Ecto neural progenitor cell (in vitro differentiated cells): ENCODE measurements around the gene CDKAL1.
"Not testable (repeated sequence)": the region's sequence is repeated elsewhere in the genome, so short reads cannot be mapped to it uniquely, and the experiment has no call there.

Experiments used
- DNase-seq: peaks from one replicate; pipeline ENCODE4 v3.0.0-alpha.2; 2018; ENCODE audit warnings: low spot score

CDKAL1 gene

DNA sequence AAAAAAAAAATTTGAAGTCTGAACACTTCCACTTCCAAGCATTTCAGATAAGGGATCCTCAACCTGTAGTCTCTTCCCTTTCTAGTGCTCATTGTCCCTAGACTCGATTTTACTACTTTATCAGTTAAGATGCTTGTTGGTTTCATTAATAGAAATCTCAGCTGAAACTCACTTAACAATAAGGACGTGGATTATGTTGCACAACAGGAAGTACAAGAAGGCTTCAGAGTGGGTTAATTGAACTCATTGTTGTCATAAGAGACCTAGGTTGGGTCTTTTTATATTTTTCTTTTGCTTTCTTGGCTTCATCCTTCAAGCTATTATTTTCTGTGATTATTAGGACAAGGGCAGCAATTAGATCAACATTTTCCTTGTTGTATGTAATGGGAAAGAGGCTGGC lies 175.2 kb downstream of the CDKAL1 start:
- DNase-seq: no peak

GRCh38 chr6:20710341-20710740 lies 176.1 kb downstream of the CDKAL1 start:
- DNase-seq: no peak

GRCh38 chr6:20711518-20711917 lies 177.3 kb downstream of the CDKAL1 start:
- DNase-seq: no peak

GRCh38 chr6:20712011-20712410 lies 177.8 kb downstream of the CDKAL1 start:
- DNase-seq: no peak

DNA sequence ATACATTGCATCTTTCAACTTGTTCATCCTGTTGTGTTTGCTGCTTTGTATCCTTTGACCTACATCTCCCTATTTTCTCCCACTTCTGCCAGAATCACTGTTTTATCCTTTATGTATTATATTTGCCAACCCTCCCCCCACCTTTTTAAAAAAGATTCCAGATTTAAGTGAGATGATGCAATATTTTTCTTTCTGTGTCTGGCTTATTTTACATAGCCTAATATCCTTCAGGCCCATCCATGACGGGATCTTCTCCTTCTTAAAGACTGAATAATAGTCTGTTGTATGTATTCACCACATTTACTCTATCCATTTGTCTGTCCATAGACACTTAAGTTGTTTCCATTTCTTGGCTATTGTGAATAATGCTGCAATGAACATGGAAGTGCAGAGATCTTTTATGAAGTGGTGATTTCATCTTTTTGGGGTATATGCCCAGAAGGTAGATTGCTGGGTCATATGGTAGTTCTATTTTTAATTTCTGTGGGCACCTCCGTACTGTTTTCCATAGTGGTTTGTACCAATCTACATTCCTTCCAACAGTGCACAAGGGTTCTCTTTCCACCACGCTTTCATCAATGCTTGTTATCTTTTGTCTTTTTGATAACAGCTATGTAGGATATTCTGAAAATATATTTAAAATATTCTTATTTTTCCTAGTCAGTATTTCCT lies 181.0 kb downstream of the CDKAL1 start:
- no peak for DNase-seq

GRCh38 chr6:20716865-20717264 lies 182.6 kb downstream of the CDKAL1 start:
- no peak for DNase-seq

GRCh38 chr6:20717743-20718142 lies 183.5 kb downstream of the CDKAL1 start:
- DNase-seq: no peak

DNA sequence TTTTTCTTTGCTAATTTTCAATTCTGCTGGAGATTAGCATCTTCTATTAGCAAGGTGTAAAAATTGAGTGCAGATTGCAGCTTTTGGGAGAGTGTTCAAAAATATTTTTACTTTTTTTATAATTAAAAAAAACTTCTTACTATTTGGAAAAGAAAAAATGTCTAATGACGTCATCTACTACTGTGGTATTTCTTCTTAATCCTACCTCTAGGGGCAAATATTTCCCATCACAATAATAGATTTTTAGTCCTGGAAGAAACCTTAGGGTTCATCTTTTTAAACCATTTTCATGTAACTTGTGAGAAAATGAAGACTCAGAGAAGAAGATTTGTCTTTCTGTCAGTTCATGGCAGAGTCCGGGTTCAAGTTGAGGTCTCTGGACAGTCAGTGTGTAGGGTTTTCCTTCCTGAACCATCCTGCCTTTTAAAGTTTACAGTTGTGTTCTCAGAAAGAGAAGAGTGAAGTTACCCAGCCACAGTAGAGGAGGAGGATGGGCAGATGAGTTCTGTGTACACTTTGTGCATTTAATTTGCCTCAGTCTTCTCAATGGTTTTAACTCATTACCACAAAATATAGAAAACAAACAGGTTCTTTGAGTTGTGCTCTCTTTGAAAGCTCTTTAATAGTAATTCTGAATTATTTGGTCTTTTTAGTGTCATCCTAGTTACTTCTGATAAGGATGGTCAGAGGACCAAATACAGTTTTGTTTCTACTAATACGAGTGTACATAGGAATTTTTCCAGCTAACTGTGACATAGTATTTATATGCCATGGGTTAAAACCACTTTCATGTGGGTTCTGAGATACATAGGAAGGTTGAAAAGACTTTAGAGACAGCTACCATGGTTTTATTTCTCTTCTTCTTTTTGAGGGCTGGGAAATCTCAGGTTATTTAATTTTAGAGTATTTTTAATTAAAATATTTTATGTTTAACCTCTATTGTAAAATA lies 184.7 kb downstream of the CDKAL1 start:
- DNase-seq: no peak

DNA sequence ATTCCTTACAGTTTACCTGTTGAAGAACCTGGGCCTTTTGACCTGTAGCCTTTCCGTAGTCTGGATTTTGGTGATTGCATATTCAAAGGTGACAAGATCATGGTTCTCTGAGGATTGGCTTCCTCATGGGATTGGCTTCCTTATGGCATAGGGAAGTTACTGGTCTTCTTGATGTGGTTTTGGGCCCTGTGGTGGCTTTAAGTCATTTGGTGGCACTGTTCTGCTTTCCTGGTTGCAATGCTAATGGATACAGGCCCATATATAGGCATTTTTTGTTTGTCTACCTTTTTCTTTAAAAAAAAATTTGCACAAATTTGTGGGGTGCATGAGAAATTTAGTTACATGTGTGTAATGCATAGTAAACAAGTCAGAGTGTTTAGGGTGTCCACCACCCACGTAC lies 185.7 kb downstream of the CDKAL1 start:
- no peak for DNase-seq

DNA sequence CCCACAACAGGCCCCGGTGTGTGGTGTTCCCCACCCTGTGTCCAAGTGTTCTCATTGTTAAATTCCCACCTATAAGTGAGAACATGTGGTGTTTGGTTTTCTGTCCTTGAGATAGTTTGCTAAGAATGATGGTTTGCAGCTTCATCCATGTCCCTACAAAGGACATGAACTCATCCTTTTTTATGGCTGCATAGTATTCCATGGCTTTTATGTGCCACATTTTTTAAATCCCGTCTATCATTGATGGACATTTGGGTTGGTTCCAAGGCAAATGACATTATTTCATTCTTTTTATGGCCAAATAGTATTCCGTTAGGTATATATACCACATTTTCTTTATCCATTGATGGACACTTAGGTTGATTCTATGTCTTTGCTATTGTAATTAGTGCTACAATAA lies 186.9 kb downstream of the CDKAL1 start:
- DNase-seq: not testable (repeated sequence)

DNA sequence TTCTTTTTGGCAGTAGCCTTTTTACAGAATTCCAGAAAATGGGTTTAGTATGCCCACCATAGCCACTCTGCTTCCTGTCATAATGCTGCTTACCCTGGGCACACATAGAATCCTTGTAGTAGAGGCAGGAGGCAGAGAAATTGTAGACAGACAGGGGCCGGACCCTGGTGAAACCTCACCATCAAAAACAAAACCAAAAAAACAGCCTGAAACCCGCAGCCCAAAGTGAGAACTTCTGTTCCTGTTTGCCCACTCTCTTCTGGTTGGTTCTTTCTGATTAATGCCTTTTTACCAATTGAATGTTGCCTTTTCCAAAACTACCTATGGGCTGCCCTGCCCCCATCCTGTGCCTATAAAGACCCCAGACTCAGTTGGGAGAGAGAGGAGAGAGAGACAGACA lies 188.2 kb downstream of the CDKAL1 start:
- no peak for DNase-seq

GRCh38 chr6:20723236-20723635 lies 189.0 kb downstream of the CDKAL1 start:
- no peak for DNase-seq

DNA sequence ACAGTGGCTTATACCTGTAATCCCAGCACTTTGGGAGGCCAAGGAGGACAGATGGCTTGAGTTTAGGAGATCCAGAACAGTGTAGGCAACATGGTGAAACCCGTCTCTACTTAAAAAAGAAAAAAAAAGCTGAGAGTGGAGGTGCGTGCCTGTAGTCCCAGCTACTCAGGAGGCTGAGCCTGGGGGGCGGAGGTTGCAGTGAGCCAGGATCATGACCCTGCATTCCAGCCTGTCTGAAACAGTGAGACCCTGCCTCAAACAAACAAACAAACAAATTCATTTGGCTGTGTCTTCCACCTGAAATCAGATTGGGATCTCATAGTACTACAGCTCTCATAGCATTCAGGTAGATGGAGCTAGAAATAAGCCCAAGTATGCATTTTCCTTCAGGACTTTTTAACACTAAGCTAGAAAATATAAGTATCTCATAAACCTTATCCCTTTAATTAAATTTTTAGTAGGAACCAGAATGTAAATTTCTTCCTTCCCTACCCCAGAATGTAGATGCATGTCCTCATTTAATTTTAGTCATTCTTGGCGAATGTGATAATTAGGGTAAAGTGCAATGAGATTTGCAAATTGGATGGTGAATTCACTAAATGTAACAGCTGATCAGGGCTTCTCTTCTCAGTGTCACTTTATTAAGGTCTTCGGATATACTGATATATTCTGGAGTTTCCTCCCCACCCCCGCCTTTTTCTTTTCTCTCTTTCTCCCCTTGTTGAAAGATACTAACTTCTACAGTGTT lies 190.4 kb downstream of the CDKAL1 start:
- DNase-seq: no peak

DNA sequence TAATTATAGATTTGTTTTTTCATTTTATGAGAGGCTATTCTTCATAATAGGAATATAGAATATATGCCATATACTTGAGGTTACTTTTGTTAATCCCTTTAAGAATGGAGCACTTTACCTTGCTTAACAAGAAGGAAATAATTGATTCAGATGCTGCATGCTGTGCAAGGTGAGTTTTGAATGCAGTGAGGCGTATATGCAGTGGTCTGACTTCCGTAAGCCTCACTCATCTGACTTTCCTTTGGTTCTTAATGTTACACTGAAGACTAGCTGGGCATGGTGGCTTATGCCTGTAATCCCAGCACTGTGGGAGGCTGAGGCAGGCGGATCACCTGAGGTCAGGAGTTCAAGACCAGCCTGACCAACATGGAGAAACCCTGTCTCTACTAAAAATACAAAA lies 191.0 kb downstream of the CDKAL1 start:
- not testable (repeated sequence) for DNase-seq

DNA sequence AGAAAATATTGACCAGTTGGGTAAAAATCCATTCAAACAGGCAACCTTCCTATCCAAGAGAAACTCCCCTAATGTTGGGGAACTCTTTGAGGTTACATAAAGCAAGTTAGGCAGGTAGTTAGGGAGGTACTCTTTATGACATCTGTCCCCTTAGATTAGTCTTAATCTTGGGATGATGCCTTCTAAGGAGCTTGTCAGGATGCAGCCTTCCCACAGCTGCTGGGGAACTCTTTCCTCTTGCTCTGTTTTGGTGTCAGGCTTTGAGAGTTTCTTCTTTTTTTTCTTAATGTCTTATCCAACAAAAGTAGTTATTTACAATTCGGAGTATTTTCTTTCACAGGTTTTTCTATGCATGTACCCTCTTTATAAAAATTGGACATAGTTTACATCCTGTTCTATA lies 194.8 kb downstream of the CDKAL1 start:
- no peak for DNase-seq

- DNase-seq: not testable (repeated sequence)
These were observed 198.1 kb downstream of the CDKAL1 start for GRCh38 chr6:20732362-20732761.

DNA sequence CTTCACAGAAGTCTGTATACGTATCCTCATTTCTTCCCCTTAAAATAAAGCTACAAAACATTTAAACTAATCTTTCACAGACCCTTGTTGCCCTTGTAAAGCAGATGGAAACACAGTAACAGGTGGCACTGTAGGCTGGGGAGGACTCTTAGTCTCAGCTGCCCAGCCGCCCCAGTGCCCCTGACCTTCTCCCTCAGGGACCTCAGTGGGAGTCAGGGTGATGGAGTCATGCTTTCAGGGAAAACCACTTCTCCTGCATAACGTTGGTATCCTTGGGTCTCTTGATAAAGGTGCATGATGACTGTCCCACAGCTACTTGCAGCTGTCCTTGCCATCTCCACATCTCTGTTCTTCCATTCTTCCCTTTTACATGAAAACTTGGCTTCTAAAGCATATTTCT lies 198.6 kb downstream of the CDKAL1 start:
- no peak for DNase-seq

DNA sequence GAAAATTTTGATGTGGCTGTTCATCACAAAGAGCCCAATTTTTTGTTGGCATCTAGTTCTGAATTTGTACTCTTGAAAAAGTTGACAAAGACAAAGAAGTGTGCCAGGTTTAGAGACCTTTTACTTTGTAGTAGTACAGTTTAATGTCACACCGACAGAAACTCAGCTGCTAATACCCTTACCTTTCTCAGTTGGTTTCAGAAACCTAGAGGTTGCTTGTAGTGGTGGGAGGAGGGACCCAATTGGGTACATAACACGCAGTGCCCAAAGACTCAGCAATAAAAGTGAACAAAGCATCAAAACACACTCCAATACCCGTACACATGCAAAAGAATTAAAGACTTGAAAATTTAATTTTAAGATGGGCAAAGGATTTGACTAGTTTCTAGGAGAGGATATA lies 203.7 kb downstream of the CDKAL1 start:
- DNase-seq: no peak

DNA sequence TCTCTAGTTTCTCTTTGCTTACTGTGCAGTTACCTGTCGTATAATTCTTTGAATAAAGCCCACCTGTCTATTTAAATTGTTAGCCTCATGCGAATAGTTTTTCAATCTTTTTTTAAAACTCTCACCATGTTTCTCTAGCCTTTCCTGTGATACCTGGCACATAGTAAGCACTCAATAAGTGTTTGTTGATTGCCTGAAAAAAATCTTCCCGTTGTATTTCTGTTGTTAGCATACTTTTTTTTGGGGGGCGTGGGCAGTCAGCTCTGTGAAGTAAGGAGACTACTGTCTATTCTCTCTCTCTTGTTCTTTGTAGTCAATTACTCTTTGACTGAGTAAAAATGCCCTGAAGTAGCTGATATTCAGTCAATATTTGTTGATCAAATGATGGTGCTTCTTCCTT lies 205.8 kb downstream of the CDKAL1 start:
- no peak for DNase-seq

GRCh38 chr6:20740727-20741126 lies 206.5 kb downstream of the CDKAL1 start:
- DNase-seq: no peak

DNA sequence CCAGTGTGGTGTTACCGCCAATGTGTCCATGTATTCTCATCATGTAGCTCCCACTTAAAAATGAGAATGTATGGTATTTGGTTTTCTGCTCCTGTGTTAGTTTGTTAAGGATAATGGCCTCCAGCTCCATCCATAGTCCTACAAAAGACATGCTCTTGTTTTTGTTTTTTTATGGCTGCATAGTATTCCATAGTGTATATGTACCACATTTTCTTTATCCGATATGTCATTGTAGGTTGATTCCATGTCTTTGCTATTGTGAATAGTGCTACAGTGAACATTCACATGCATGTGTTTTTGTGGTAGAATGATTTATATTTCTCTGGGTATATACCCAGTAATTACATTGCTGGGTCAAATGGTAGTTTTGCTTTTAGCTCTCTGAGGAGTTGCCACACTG lies 207.2 kb downstream of the CDKAL1 start:
- no peak for DNase-seq

DNA sequence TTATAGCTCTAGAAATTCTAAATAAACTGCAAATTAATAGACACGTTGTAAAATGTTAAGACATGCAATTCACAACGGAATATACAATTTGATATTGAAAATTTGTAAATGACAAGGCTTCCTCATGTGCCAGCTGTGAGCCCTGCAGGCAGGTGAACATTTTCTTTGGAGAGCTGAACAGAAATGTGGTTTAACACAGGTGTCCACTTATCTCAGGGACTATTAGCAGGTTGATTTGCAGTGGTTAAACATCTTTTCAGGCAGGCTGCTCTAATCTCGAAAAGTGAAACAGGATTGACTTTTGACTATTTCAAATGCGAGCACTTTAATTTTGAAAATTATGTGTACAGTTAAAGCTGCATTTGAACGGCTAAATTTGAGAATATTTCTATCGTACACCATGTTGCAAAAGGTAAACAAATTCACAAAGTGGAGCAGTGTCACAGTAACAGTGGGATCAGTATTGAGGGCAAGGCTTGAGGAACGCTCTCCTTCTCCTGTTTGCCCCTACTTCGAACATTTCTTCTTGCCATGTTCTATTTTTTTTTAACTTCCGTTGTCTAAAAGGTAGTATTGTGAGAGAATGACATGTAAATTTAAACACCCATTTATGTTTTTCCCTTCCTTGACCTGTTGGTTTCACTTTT lies 210.8 kb downstream of the CDKAL1 start:
- DNase-seq: no peak
